MCF 10A (cell line): ENCODE measurements around the gene TTC21B. TPM values are rescaled to one million over a fixed set of nuclear protein-coding genes. Genes with fewer than 3 reads are reported as not detected.

Source experiments
- BruUV-seq: library from RNA; stranded (reverse); fragments of 400-500 nt; replicated peaks from 2 replicates; lab custom pipeline; 2021; lab: Mats Ljungman, UMichigan
- CTCF ChIA-PET: fragments of 300-600 bp; sonication (Branson Sonifier 250); formaldehyde crosslinking; extraction: SDS; loops from one replicate; lab custom pipeline; 2021; ENCODE audit warnings: antibody characterized with exemption, inconsistent platforms; lab: Yijun Ruan, JAX
- POLR2A ChIA-PET: fragments of 300-600, 350-650 bp; sonication (Branson Sonifier 250); formaldehyde crosslinking; extraction: SDS; loops from one replicate; lab custom pipeline; 2020; ENCODE audit warnings: antibody characterized with exemption, inconsistent platforms; lab: Yijun Ruan, JAX
- DNase-seq: peaks from one replicate; pipeline ENCODE4 v3.0.0-alpha.2; 2018; ENCODE audit not compliant: unreplicated experiment
- H3K27ac Mint-ChIP-seq: one replicate; pipeline ENCODE4 v1.8.0; 2022; ENCODE audit warnings: mild to moderate bottlenecking, low read depth, mixed read lengths; ENCODE audit not compliant: unreplicated experiment
- H3K27me3 Mint-ChIP-seq: one replicate; pipeline ENCODE4 v1.8.0; 2022; ENCODE audit warnings: mixed read lengths; ENCODE audit not compliant: insufficient read depth, unreplicated experiment
- H3K36me3 Mint-ChIP-seq: one replicate; pipeline ENCODE4 v1.8.0; 2022; ENCODE audit warnings: mild to moderate bottlenecking, moderate library complexity, mixed read lengths; ENCODE audit not compliant: insufficient read depth, unreplicated experiment
- H3K4me1 Mint-ChIP-seq: one replicate; pipeline ENCODE4 v1.8.0; 2022; ENCODE audit warnings: mixed read lengths; ENCODE audit not compliant: insufficient read depth, unreplicated experiment
- H3K4me3 Mint-ChIP-seq: one replicate; pipeline ENCODE4 v1.8.0; 2022; ENCODE audit warnings: mild to moderate bottlenecking, moderate library complexity, mixed read lengths; ENCODE audit not compliant: unreplicated experiment
- H3K9me3 Mint-ChIP-seq: one replicate; pipeline ENCODE4 v1.8.0; 2022; ENCODE audit warnings: mixed read lengths; ENCODE audit not compliant: unreplicated experiment
- CTCF ChIP-seq: fragments of 200-600 bp; IDR thresholded peaks from one replicate; pipeline ENCODE4 v1.8.0; 2022; ENCODE audit warnings: antibody characterized with exemption, mild to moderate bottlenecking; ENCODE audit not compliant: unreplicated experiment
- intact Hi-C: fragments of 100-400 bp; cut with micrococcal nuclease; formaldehyde crosslinking; loops from 2 replicates; pipeline ENCODE4 v1.14.1; 2022
- total RNA-seq: library from RNA; stranded (reverse); gene quantifications from 2 replicates; pipeline ENCODE4 v1.2.3, GENCODE V29; 2022

TTC21B gene
- total RNA-seq, 1 experiment from 2014 or later = 9.8 TPM

GRCh38 chr2:165871025-165871424 is 82.6 kb downstream of the TTC21B start:
- Mint-ChIP-seq H3K36me3 (peaks cover 7% of the 10 kb centered on the region), H3K9me3 (no peaks in the 10 kb centered on the region), H3K4me3 (no peak overlapping the region), H3K27ac (no peak overlapping the region), H3K4me1 (no peaks in the 10 kb centered on the region), H3K27me3 (no peaks in the 10 kb centered on the region)
- no TSS peak for BruUV-seq
- POLR2A ChIA-PET = no interaction called here
- DNase-seq = no peak
- no peak for TF ChIP-seq CTCF
- intact Hi-C loops = loop anchor here (5.0 kb wide), 1 partner anchor 314 kb away; no protein-coding TSS in a partner anchor
- CTCF ChIA-PET = interaction anchor here (0.5 to 5.6 kb wide), 6 partner anchors 144 to 468 kb away, joined by 3 to 60 read pairs (median 4); no protein-coding TSS in a partner anchor

GRCh38 chr2:165870346-165870745 is 83.2 kb downstream of the TTC21B start:
- BruUV-seq = no TSS peak
- CTCF ChIA-PET = interaction anchor here (1.3 to 5.6 kb wide), 2 partner anchors 222 to 467 kb away, joined by 3 to 60 read pairs; no protein-coding TSS in a partner anchor
- Mint-ChIP-seq H3K4me3 (no peak overlapping the region), H3K27me3 (no peaks in the 10 kb centered on the region), H3K27ac (no peak overlapping the region), H3K4me1 (no peaks in the 10 kb centered on the region), H3K9me3 (no peaks in the 10 kb centered on the region), H3K36me3 (peaks cover 7% of the 10 kb centered on the region)
- intact Hi-C loops = loop anchor here (5.0 kb wide), 1 partner anchor 313 kb away; no protein-coding TSS in a partner anchor
- POLR2A ChIA-PET = no interaction called here
- TF ChIP-seq CTCF = no peak
- no peak for DNase-seq

- intact Hi-C loops = no loop called here
- Mint-ChIP-seq H3K27me3 (no peaks in the 10 kb centered on the region), H3K36me3 (peaks cover 5% of the 10 kb centered on the region), H3K4me1 (no peaks in the 10 kb centered on the region), H3K9me3 (no peaks in the 10 kb centered on the region), H3K27ac (no peak overlapping the region), H3K4me3 (no peak overlapping the region)
- TF ChIP-seq CTCF = no peak
- CTCF ChIA-PET = no interaction called here
- DNase-seq = no peak
- no TSS peak for BruUV-seq
- POLR2A ChIA-PET = interaction anchor here (0.5 kb wide), 1 partner anchor 24 kb away, joined by 3 read pairs; no protein-coding TSS in a partner anchor
These were observed 85.4 kb downstream of the TTC21B start for GRCh38 chr2:165868211-165868610.

- intact Hi-C loops = no loop called here
- DNase-seq = no peak
- no peaks in the 10 kb centered on the region for H3K4me1 Mint-ChIP-seq
- no peak overlapping the region for H3K27ac Mint-ChIP-seq
- no TSS peak for BruUV-seq
- H3K27me3 Mint-ChIP-seq = no peaks in the 10 kb centered on the region
- CTCF ChIA-PET = interaction anchor here (0.6 to 1.3 kb wide), 2 partner anchors 10 to 54 kb away, joined by 3 to 11 read pairs; no protein-coding TSS in a partner anchor
- H3K36me3 Mint-ChIP-seq = no peaks in the 10 kb centered on the region
- TF ChIP-seq CTCF = no peak
- POLR2A ChIA-PET = interaction anchor here (1.0 kb wide), 1 partner anchor 70 kb away, joined by 3 read pairs; the partner anchor contains the start of gene GALNT3
- no peaks in the 10 kb centered on the region for H3K9me3 Mint-ChIP-seq
- no peak overlapping the region for H3K4me3 Mint-ChIP-seq
These were observed 89.3 kb downstream of the TTC21B start for GRCh38 chr2:165864296-165864695.
